Keratinocyte (primary cell): Measurements from ENCODE around the gene KCNK7. TPM values are rescaled to one million over a fixed set of nuclear protein-coding genes. Genes with fewer than 3 reads are reported as not detected.

Source experiments
- DNase-seq: peaks from one replicate; pipeline ENCODE4 v3.0.0-alpha.2; 2011; ENCODE audit warnings: low read depth, missing footprints, low spot score
- FAIRE-seq: peaks from 2 replicates; lab custom pipeline; 2011; peaks lifted over from hg19 to GRCh38; lab: Jason Lieb, UNC
- H2AFZ ChIP-seq: 2 replicates; pipeline ENCODE4 v1.6.0; 2012; ENCODE audit warnings: low read length, control low read depth, inconsistent platforms; ENCODE audit not compliant: control insufficient read depth
- H3K27ac ChIP-seq: 2 replicates; pipeline ENCODE4 v1.5.1; 2011; ENCODE audit warnings: low read length; ENCODE audit not compliant: control insufficient read depth, insufficient read depth
- H3K27me3 ChIP-seq: 3 replicates; pipeline ENCODE4 v1.6.0; 2011; ENCODE audit warnings: low read length; ENCODE audit not compliant: control insufficient read depth, insufficient read depth; ENCODE audit errors: extremely low read depth
- H3K36me3 ChIP-seq, 2 experiments: 2 replicates in 1 of 2; 3 replicates in 1 of 2; pipeline ENCODE4 v1.5.1; 2011; ENCODE audit warnings: low read length in 2 of 2, mild to moderate bottlenecking in 1 of 2; ENCODE audit not compliant: control insufficient read depth in 2 of 2, insufficient read depth in 2 of 2; ENCODE audit errors: extremely low read depth in 1 of 2
- H3K4me1 ChIP-seq: 3 replicates; pipeline ENCODE4 v1.5.1; 2011; ENCODE audit warnings: low read length; ENCODE audit not compliant: control insufficient read depth, insufficient read depth; ENCODE audit errors: extremely low read depth
- H3K4me2 ChIP-seq: 3 replicates; pipeline ENCODE4 v1.6.0; 2011; ENCODE audit warnings: low read depth, low read length; ENCODE audit not compliant: control insufficient read depth, insufficient read depth; ENCODE audit errors: extremely low read depth
- H3K4me3 ChIP-seq, 3 experiments: fragments of 200-600 bp in 1 of 3; sonication (generic) in 1 of 3; 2 replicates in 2 of 3; 3 replicates in 1 of 3; pipeline ENCODE4 v1.5.1; 2011 to 2016; ENCODE audit warnings: low read length in 3 of 3, mild to moderate bottlenecking in 3 of 3, control low read depth in 2 of 3, inconsistent platforms in 1 of 3, low read depth in 1 of 3, mixed read lengths in 1 of 3, mixed run types in 1 of 3, moderate library complexity in 1 of 3; ENCODE audit not compliant: control insufficient read depth in 2 of 3, insufficient read depth in 2 of 3; ENCODE audit errors: extremely low read depth in 1 of 3
- H3K79me2 ChIP-seq: 2 replicates; pipeline ENCODE4 v1.6.0; 2012; ENCODE audit warnings: low read length; ENCODE audit not compliant: control insufficient read depth, insufficient read depth
- H3K9ac ChIP-seq: 3 replicates; pipeline ENCODE4 v1.6.0; 2011; ENCODE audit warnings: low read length; ENCODE audit not compliant: control insufficient read depth, insufficient read depth; ENCODE audit errors: extremely low read depth
- H3K9me1 ChIP-seq: 3 replicates; pipeline ENCODE4 v1.6.0; 2011; ENCODE audit warnings: low read length; ENCODE audit not compliant: control insufficient read depth, insufficient read depth; ENCODE audit errors: extremely low read depth
- H3K9me3 ChIP-seq: 2 replicates; pipeline ENCODE4 v1.5.1; 2012; ENCODE audit warnings: low read depth, low read length; ENCODE audit not compliant: control insufficient read depth
- H4K20me1 ChIP-seq: 3 replicates; pipeline ENCODE4 v1.6.0; 2011; ENCODE audit warnings: low read length; ENCODE audit not compliant: control insufficient read depth, insufficient read depth; ENCODE audit errors: extremely low read depth
- EZH2 ChIP-seq: IDR thresholded peaks from one replicate; pipeline ENCODE4 v1.6.1; 2012; ENCODE audit warnings: inconsistent platforms, mild to moderate bottlenecking, low read length, moderate library complexity
- dilution Hi-C: fragments of 300-500 bp; cut with MboI; formaldehyde crosslinking; loops from one replicate; pipeline ENCODE4 v1.7.0; 2020; ENCODE audit warnings: low sequenced_read_pairs; ENCODE audit not compliant: extremely low pct_ligation_motif_present
- polyA plus RNA-seq, 5 experiments: library from polyadenylated mRNA; depleted of rRNA in 3 of 5; stranded (reverse) in 3 of 5; stranded (forward) in 1 of 5; unstranded in 1 of 5; fragments of >200 nt; gene quantifications; 1 replicate in 1 of 5; 2 replicates in 3 of 5; 3 replicates in 1 of 5; pipeline versions ENCODE4 v1.2.1 to v1.2.3, GENCODE V29; 2011 to 2012; ENCODE audit warnings: missing spikeins in 2 of 5, low read depth in 1 of 5, low replicate concordance in 1 of 5
- TF ChIP-seq, protein P1 (sequence below), 3 experiments: IDR thresholded peaks in 1 of 3; conservative IDR thresholded peaks in 1 of 3; optimal IDR thresholded peaks in 1 of 3; 2 replicates in 2 of 3; 3 replicates in 1 of 3; pipeline versions ENCODE3 to v1.5.1; 2011; ENCODE audit warnings: low read length in 3 of 3, mild to moderate bottlenecking in 3 of 3, moderate library complexity in 2 of 3, control low read depth in 1 of 3, inconsistent platforms in 1 of 3; ENCODE audit not compliant: insufficient read depth in 2 of 3; ENCODE audit errors: extremely low read depth in 1 of 3

KCNK7 gene
- polyA plus RNA-seq, 1 donor (not counting 4 experiments of a cell fraction or from before 2014, with no cell fraction given): 0.46 TPM

DNA sequence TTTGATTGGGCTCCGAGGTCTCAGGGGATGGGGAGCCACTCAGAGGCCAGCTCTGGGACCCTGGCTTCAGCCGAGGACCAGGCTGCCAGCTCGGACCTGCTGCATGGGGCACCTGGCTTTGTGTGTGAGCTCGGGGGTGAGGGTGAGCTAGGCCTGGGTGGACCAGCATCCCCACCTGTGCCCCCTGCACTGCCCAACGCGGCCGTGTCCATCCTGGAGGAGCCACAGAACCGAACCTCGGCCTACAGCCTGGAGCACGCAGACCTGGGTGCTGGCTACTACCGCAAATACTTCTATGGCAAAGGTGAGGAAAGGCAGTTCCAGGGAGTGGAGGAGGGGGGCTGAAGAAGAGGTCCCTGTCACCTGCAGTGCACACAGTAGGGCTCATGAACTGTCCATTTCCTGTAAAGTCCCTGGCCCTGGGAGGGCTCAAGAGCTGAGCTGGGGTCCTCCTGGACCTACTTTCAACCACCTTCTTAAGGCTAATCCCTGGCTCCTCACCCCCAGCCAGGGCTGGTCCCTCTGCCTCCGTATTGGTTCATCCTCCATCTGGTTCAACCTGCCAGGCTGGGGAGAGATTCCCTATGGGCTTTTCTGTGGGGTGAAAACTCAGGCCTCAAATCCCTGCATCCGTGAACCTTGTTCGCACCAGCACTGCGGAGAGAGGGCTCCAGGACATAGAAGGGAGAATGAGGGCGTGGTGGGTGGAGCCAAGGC lies 45.9 kb upstream of the KCNK7 start:
- H3K9me1 ChIP-seq: peaks cover 2% of the 10 kb centered on the region
- H3K36me3 ChIP-seq: peaks cover 2 to 5% of the 10 kb centered on the region in 2 experiments
- no peak overlapping the region for H3K27ac ChIP-seq
- H4K20me1 ChIP-seq: peaks cover 10% of the 10 kb centered on the region
- no peaks in the 10 kb centered on the region for H3K27me3 ChIP-seq
- no peak overlapping the region for H2AFZ ChIP-seq
- FAIRE-seq (no peak), DNase-seq (no peak)
- H3K9me3 ChIP-seq: no peaks in the 10 kb centered on the region
- no peaks in the 10 kb centered on the region for H3K79me2 ChIP-seq
- H3K9ac ChIP-seq: no peak overlapping the region
- TF ChIP-seq, protein P1, sequence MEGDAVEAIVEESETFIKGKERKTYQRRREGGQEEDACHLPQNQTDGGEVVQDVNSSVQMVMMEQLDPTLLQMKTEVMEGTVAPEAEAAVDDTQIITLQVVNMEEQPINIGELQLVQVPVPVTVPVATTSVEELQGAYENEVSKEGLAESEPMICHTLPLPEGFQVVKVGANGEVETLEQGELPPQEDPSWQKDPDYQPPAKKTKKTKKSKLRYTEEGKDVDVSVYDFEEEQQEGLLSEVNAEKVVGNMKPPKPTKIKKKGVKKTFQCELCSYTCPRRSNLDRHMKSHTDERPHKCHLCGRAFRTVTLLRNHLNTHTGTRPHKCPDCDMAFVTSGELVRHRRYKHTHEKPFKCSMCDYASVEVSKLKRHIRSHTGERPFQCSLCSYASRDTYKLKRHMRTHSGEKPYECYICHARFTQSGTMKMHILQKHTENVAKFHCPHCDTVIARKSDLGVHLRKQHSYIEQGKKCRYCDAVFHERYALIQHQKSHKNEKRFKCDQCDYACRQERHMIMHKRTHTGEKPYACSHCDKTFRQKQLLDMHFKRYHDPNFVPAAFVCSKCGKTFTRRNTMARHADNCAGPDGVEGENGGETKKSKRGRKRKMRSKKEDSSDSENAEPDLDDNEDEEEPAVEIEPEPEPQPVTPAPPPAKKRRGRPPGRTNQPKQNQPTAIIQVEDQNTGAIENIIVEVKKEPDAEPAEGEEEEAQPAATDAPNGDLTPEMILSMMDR (optimal IDR thresholded peaks at IDR 0.05 in 1 of 3, IDR thresholded peaks at IDR 0.05 in 1 of 3, conservative IDR thresholded peaks at IDR 0.05 in 1 of 3; ENCODE audit: extremely low read depth in 1 of 3, insufficient read depth in 2 of 3, low read length in 3 of 3): no peak
- TF ChIP-seq EZH2: no peak
- no peak overlapping the region for H3K4me2 ChIP-seq
- dilution Hi-C loops: no loop called here
- H3K4me1 ChIP-seq: peaks cover 13% of the 10 kb centered on the region
- H3K4me3 ChIP-seq: no peak overlapping the region

DNA sequence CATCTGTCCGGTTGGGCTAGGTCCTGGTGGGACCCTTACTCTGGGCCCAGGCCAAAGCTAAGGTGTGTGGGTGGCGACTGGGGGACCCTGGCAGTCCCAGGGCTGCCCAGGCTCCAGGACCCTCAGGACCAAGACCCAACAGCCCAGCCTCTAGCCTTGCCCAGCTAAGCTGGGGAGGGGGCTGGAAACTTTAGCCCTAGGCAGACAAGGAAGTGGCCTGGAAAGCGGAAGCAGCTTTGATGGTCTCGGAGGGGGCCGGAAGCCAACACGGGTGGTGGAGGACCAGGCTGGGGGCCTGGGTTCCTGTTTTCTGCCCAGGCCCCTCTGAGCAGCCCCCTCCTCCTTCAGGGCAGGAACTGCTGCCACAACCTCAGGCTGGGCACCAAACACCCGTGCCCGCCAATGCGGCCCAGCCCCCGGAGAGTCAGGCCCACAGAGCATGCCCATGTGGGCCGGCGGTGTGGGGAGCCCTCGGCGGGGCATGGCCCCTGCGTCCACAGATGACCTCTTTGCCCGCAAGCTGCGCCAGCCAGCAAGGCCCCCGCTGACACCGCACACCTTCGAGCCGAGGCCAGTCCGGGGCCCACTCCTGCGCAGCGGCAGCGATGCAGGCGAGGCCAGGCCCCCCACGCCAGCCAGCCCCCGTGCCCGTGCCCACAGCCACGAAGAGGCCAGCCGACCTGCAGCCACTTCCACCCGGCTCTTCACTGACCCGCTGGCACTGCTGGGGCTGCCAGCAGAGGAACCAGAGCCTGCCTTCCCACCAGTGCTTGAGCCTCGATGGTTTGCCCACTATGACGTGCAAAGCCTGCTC lies 45.1 kb upstream of the KCNK7 start:
- Histone ChIP-seq H3K9me3 (no peaks in the 10 kb centered on the region), H2AFZ (no peak overlapping the region), H3K4me1 (peaks cover 13% of the 10 kb centered on the region), H3K4me2 (no peak overlapping the region), H3K27ac (no peak overlapping the region), H4K20me1 (peaks cover 10% of the 10 kb centered on the region), H3K9me1 (peaks cover 2% of the 10 kb centered on the region), H3K4me3 (no peak overlapping the region), H3K9ac (no peak overlapping the region), H3K79me2 (no peaks in the 10 kb centered on the region), H3K36me3 (peaks cover 6 to 13% of the 10 kb centered on the region in 2 experiments), H3K27me3 (no peaks in the 10 kb centered on the region)
- FAIRE-seq (no peak), DNase-seq (no peak)
- dilution Hi-C loops: no loop called here
- no peak for TF ChIP-seq EZH2
- TF ChIP-seq, protein P1 (optimal IDR thresholded peaks at IDR 0.05 in 1 of 3, IDR thresholded peaks at IDR 0.05 in 1 of 3, conservative IDR thresholded peaks at IDR 0.05 in 1 of 3; ENCODE audit: extremely low read depth in 1 of 3, insufficient read depth in 2 of 3, low read length in 3 of 3): no peak
